MM.1S (cell line): ENCODE data around the gene SLC39A12.

Experiments
- DNase-seq: peaks from one replicate; pipeline ENCODE4 v3.0.0-alpha.2; 2015
- H2AFZ ChIP-seq: fragments of 300-600 bp; sonication (generic); 2 replicates; pipeline ENCODE4 v1.6.0; 2016; ENCODE audit warnings: antibody characterized with exemption, low read length
- H3F3A ChIP-seq: fragments of 300-600 bp; sonication (generic); 2 replicates; pipeline ENCODE4 v1.6.1; 2016; ENCODE audit warnings: mild to moderate bottlenecking, antibody characterized with exemption, low read length, moderate library complexity, mixed read lengths; ENCODE audit not compliant: insufficient read depth
- H3K27ac ChIP-seq: fragments of 300-600 bp; sonication (generic); 2 replicates; pipeline ENCODE4 v1.5.1; 2016; ENCODE audit warnings: mild to moderate bottlenecking, low read length
- H3K27me3 ChIP-seq: fragments of 300-600 bp; sonication (generic); replicated peaks from 2 replicates; pipeline ENCODE4 v1.6.0; 2016; ENCODE audit warnings: low read length; ENCODE audit not compliant: insufficient read depth
- H3K36me3 ChIP-seq: fragments of 300-600 bp; sonication (generic); replicated peaks from 2 replicates; pipeline ENCODE4 v1.6.1; 2016; ENCODE audit warnings: mild to moderate bottlenecking, low read length, mixed read lengths; ENCODE audit not compliant: insufficient read depth
- H3K4me1 ChIP-seq: fragments of 300-600 bp; sonication (generic); 2 replicates; pipeline ENCODE4 v1.6.1; 2016; ENCODE audit warnings: low read length, mixed read lengths
- H3K4me2 ChIP-seq: fragments of 300-600 bp; sonication (generic); 2 replicates; pipeline ENCODE4 v1.6.0; 2016; ENCODE audit warnings: low read depth, low read length
- H3K4me3 ChIP-seq: fragments of 300-600 bp; sonication (generic); 2 replicates; pipeline ENCODE4 v1.5.1; 2016; ENCODE audit warnings: low read length, mixed read lengths
- H3K79me2 ChIP-seq: fragments of 300-600 bp; sonication (generic); 2 replicates; pipeline ENCODE4 v1.6.1; 2016; ENCODE audit warnings: mixed run types, low read length, mixed read lengths
- H3K9ac ChIP-seq: fragments of 300-600 bp; sonication (generic); 2 replicates; pipeline ENCODE4 v1.6.1; 2016; ENCODE audit warnings: low read length, mixed read lengths
- H3K9me2 ChIP-seq: fragments of 300-600 bp; sonication (generic); replicated peaks from 2 replicates; pipeline ENCODE4 v1.6.1; 2016; ENCODE audit warnings: mild to moderate bottlenecking, low read length, mixed read lengths; ENCODE audit not compliant: insufficient read depth
- H3K9me3 ChIP-seq: fragments of 300-600 bp; sonication (generic); replicated peaks from 2 replicates; pipeline ENCODE4 v1.6.1; 2016; ENCODE audit warnings: mild to moderate bottlenecking, low read length, mixed read lengths; ENCODE audit not compliant: insufficient read depth
- H4K20me1 ChIP-seq: fragments of 300-600 bp; sonication (generic); 2 replicates; pipeline ENCODE4 v1.6.1; 2016; ENCODE audit warnings: mild to moderate bottlenecking, low read length, moderate library complexity, mixed read lengths; ENCODE audit not compliant: insufficient read depth
- EZH2 ChIP-seq: fragments of 300-600 bp; sonication (generic); optimal IDR thresholded peaks from 2 replicates; pipeline ENCODE3; 2017; ENCODE audit warnings: low read depth, mild to moderate bottlenecking, antibody characterized with exemption, low read length, mixed read lengths
- EZH2phosphoT487 ChIP-seq: fragments of 300-600 bp; sonication (generic); IDR thresholded peaks from 2 replicates; pipeline ENCODE4 v1.6.1; 2018; ENCODE audit warnings: antibody characterized with exemption, low read length
- TF ChIP-seq, protein P1 (sequence below): fragments of 300-600 bp; sonication (generic); IDR thresholded peaks from 2 replicates; pipeline ENCODE4 v1.5.1; 2016; ENCODE audit warnings: antibody characterized with exemption, low read length, mixed read lengths

SLC39A12 gene

DNA sequence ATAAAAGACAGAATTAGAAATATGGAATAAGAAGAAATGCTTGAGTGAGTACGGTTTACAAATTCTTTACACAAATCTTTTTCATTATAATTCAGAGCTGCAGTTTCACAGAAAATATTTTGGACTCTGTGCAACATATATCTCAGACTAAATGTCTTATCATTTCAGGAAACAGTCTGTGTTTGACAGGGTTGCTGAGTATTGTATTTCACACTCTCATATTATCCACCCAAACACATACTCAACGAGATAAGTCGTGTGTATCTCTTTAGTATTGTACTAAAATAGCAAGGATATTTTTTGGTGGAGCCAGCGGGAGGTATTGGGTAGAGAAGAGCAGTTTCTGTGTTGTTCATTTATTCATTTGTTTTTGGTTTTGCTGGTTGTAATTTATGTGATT lies 39.0 kb upstream of the SLC39A12 start:
- Histone ChIP-seq H3K36me3 (no peaks in the 10 kb centered on the region), H4K20me1 (no peaks in the 10 kb centered on the region), H3K9me3 (no peaks in the 10 kb centered on the region), H3K27me3 (no peaks in the 10 kb centered on the region), H2AFZ (no peak overlapping the region), H3K4me3 (no peak overlapping the region), H3K27ac (no peak overlapping the region), H3K4me2 (no peak overlapping the region), H3K79me2 (no peaks in the 10 kb centered on the region), H3K9me2 (no peaks in the 10 kb centered on the region), H3K4me1 (no peaks in the 10 kb centered on the region), H3K9ac (no peak overlapping the region), H3F3A (no peaks in the 10 kb centered on the region)
- TF ChIP-seq EZH2: no peak
- DNase-seq: no peak

DNA sequence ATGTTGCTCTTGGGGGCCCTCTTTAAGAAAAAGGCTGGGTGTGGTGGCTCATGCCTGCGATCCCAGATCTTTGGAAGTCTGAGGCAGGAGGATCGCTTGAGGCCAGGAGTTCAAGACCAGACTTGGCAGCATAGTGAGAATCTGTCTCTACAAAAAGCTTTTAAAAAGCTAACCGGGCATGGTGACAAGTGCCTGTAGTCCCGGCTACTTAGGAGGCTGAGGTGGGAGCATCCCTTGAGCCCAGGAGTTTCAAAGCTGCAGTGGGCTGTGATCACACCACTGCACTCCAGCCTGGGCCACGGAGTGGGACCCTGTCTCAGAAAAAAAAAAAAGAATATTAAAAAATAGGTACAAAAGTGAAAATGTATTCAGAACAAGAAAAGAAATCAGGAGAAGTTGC lies 38.1 kb upstream of the SLC39A12 start:
- no peaks in the 10 kb centered on the region for H3K9me2 ChIP-seq
- H3K4me3 ChIP-seq: no peak overlapping the region
- H4K20me1 ChIP-seq: no peaks in the 10 kb centered on the region
- no peak for DNase-seq
- no peaks in the 10 kb centered on the region for H3K9me3 ChIP-seq
- H3K27ac ChIP-seq: no peak overlapping the region
- H3K4me1 ChIP-seq: no peaks in the 10 kb centered on the region
- TF ChIP-seq EZH2: no peak
- no peak for TF ChIP-seq EZH2phosphoT487
- TF ChIP-seq, protein P1, sequence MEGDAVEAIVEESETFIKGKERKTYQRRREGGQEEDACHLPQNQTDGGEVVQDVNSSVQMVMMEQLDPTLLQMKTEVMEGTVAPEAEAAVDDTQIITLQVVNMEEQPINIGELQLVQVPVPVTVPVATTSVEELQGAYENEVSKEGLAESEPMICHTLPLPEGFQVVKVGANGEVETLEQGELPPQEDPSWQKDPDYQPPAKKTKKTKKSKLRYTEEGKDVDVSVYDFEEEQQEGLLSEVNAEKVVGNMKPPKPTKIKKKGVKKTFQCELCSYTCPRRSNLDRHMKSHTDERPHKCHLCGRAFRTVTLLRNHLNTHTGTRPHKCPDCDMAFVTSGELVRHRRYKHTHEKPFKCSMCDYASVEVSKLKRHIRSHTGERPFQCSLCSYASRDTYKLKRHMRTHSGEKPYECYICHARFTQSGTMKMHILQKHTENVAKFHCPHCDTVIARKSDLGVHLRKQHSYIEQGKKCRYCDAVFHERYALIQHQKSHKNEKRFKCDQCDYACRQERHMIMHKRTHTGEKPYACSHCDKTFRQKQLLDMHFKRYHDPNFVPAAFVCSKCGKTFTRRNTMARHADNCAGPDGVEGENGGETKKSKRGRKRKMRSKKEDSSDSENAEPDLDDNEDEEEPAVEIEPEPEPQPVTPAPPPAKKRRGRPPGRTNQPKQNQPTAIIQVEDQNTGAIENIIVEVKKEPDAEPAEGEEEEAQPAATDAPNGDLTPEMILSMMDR: no peak
- H3K4me2 ChIP-seq: no peak overlapping the region
- no peak overlapping the region for H3K9ac ChIP-seq
- no peaks in the 10 kb centered on the region for H3K27me3 ChIP-seq
- no peak overlapping the region for H2AFZ ChIP-seq
- no peaks in the 10 kb centered on the region for H3K79me2 ChIP-seq
- no peaks in the 10 kb centered on the region for H3F3A ChIP-seq
- H3K36me3 ChIP-seq: no peaks in the 10 kb centered on the region

DNA sequence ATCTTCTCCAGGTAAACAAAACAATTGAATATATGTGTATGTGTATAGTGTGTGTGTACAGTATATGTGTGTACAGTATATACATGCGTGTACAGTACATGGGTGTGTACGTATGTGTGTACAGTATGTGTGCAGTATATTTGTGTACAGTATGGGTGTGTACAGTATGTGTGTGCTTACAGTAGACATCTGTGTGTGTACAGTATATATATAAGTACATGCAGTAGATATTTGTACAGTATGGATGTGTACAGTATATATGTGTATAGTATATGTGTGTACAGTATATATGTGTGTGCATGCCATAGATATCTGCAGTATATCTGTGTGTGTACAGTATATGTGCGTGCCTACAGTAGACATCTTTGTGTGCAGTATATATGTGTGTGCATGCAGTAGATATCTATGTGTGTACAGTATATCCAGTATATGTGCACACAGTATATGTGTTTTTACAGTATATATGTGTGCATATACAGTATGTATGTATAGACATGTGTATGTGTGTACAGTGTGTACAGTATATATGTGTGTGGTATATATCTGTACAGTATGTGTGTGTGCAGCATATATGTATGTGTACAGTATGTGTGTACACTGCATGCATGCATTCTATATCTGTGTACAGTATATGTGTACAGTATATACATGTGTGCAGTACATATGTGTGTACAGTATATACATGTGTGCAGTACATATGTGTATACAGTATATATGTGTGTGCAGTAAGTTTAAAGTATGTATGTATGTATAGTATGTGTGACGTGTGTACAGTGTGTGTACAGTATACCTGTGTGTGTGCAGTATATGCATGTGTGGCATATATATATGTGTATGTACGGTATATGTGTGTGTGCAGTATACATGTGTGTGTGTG lies 37.3 kb upstream of the SLC39A12 start:
- DNase-seq: no peak
- Histone ChIP-seq H3K9ac (no peak overlapping the region), H3K79me2 (no peaks in the 10 kb centered on the region), H2AFZ (no peak overlapping the region), H3K27me3 (no peaks in the 10 kb centered on the region), H4K20me1 (no peaks in the 10 kb centered on the region), H3K4me1 (no peaks in the 10 kb centered on the region), H3K9me2 (no peaks in the 10 kb centered on the region), H3K27ac (no peak overlapping the region), H3K4me3 (no peak overlapping the region), H3K9me3 (no peaks in the 10 kb centered on the region), H3K4me2 (no peak overlapping the region), H3F3A (no peaks in the 10 kb centered on the region), H3K36me3 (no peaks in the 10 kb centered on the region)
- TF ChIP-seq, protein P1: no peak
- TF ChIP-seq EZH2phosphoT487: no peak
- TF ChIP-seq EZH2: no peak

GRCh38 chr10:17915181-17915580 lies 36.5 kb upstream of the SLC39A12 start:
- Histone ChIP-seq H3K79me2 (no peaks in the 10 kb centered on the region), H2AFZ (no peak overlapping the region), H3K27me3 (no peaks in the 10 kb centered on the region), H3K9me3 (no peaks in the 10 kb centered on the region), H3K4me1 (no peaks in the 10 kb centered on the region), H3K27ac (no peak overlapping the region), H3K4me3 (no peak overlapping the region), H3K9ac (no peak overlapping the region), H3K9me2 (no peaks in the 10 kb centered on the region), H4K20me1 (no peaks in the 10 kb centered on the region), H3K4me2 (no peak overlapping the region), H3F3A (no peaks in the 10 kb centered on the region), H3K36me3 (no peaks in the 10 kb centered on the region)
- DNase-seq: no peak
- TF ChIP-seq EZH2phosphoT487: no peak
- TF ChIP-seq, protein P1: no peak
- no peak for TF ChIP-seq EZH2
